GM12878 (cell line): Measurements from ENCODE around the gene ADGRD1.

Experiments used
- CTCF ChIP-seq, 3 experiments: IDR thresholded peaks in 2 of 3; conservative IDR thresholded peaks in 1 of 3; 2 replicates each; pipeline ENCODE4 v1.5.1; 2011; ENCODE audit warnings: low read depth in 3 of 3, low read length in 3 of 3, mild to moderate bottlenecking in 3 of 3, control low read depth in 2 of 3, moderate library complexity in 2 of 3, inconsistent platforms in 1 of 3, mixed read lengths in 1 of 3; ENCODE audit not compliant: control insufficient read depth in 2 of 3, insufficient read depth in 1 of 3; ENCODE audit errors: extremely low read depth in 1 of 3
- MAX ChIP-seq: IDR thresholded peaks from 2 replicates; pipeline ENCODE4 v1.6.1; 2012; ENCODE audit warnings: low read depth, low read length, improper control_type of control experiment
- REST ChIP-seq: IDR thresholded peaks from 2 replicates; pipeline ENCODE4 v1.6.1; 2012; ENCODE audit warnings: mild to moderate bottlenecking, low read depth, low read length

GRCh38 chr12:130933269-130933995 is 20.3 kb upstream of the ADGRD1 start:
- TF ChIP-seq REST (no peak), CTCF (IDR thresholded peaks at IDR 0.05 in 2 of 3, conservative IDR thresholded peaks at IDR 0.05 in 1 of 3; ENCODE audit: control insufficient read depth in 2 of 3, extremely low read depth in 1 of 3, insufficient read depth in 1 of 3, low read depth in 3 of 3, low read length in 3 of 3) (no peak), MAX (no peak)
